NCI-H2171 (cell line): ENCODE measurements around the gene GYG2.
"Not testable (repeated sequence)": the region's sequence is repeated elsewhere in the genome, so short reads cannot be mapped to it uniquely, and the experiment has no call there.

ENCODE experiments used
- DNase-seq: peaks from one replicate; lab custom pipeline; 2025; lab: John Stamatoyannopoulos, UW

GYG2 gene

GRCh38 chrX:2871831-2872230 is 43.1 kb downstream of the GYG2 start:
- DNase-seq, result no peak

GRCh38 chrX:2872671-2873277 is 44.0 kb downstream of the GYG2 start:
- DNase-seq, result no peak

- DNase-seq, result no peak
Measured at GRCh38 chrX:2874222-2875135, 45.7 kb downstream of the GYG2 start.

GRCh38 chrX:2875136-2875481 is 46.4 kb downstream of the GYG2 start:
- DNase-seq, result no peak

DNA sequence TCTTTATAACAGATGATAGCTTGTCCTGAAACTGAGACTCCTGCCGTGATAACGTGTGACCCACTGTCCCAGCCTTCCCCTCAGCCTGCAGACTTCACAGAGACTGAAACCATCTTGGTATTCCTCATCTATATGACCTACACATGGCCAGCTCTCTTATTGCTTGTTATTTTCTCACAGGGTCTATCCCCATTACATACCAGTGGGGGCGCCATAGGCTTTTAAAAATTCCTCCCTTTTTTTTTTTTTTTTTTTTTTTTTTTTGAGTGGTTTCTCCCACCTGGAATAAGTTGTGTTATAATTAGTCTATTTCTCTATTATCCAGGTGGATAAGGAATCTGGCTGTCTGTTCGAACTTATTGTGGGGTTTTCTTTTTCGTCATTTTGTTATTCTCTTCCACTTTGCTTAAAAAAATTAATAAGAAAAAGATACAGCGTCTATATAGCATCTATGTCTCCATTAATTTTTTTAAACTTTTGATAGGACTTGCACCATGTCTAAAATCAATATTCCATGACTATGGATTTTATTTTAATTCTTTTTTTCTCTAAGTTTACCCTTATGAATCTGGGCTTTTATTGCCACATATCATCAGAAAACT is 47.2 kb downstream of the GYG2 start:
- no peak for DNase-seq

- DNase-seq, result no peak
Measured at GRCh38 chrX:2878563-2878962, 49.8 kb downstream of the GYG2 start.

DNA sequence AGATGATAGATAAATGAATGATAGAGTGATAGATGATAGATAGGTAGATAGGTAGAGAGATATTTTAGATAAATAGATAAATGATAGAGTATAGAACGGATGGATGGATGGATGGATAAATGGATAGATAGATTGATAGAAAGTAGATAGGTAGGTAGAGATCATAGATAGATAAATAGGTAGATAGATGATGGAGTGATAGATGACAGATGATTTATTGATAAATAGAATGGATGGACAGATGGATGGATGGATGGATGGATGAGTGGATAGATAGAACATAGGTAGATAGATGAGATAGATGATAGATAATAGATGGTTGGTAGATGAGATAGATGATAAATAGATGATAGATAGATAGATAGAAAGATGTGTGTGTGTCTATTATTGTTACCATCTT is 50.9 kb downstream of the GYG2 start:
- no peak for DNase-seq

DNA sequence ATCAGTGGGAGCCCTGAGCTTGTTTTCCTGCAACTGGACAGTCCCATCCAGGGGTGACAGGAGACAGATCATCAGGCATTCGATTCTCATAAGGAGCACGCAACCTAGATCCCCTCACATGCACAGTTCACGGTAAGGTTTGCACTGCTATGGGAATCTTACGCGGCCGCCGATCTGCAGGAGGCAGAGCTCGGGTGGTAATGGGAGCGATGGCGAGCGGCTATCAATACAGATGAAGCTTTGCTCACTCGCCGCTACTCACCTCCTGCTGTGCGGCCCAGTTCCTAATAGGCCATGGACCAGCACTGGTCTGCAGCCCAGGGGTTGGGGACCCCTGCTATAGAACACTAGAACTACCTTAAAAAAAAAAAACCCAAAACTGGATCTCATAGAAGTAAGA is 55.0 kb downstream of the GYG2 start:
- DNase-seq, result no peak

- no peak for DNase-seq
Measured at GRCh38 chrX:2888309-2888708, 59.6 kb downstream of the GYG2 start.

DNA sequence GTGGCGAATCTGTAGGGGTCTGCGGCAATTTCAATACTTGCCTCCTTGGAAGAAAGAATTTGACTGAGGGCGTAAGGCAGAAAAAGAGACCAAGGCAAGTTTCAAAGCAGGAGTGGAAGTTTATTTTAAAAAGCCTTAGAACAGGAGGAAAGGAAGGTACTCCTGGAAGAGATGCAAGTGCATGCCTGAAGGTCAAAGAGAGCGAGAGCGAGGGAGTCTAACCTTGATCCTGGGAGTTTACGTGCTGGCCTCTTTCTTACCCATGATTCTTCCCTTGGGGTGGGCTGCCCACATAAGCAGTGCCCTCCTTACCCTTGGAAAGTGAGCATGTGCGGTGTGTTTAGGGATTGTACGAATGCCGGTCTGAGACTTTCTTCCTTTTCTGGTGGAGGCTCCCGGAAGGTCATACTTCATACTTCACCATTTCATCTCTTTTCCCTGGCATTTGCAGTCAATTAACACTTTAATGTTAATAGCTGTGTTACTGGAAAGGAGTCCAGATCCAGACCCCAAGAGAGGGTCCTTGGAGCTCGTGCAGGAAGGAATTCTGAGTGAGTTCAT is 60.4 kb downstream of the GYG2 start:
- no peak for DNase-seq

DNA sequence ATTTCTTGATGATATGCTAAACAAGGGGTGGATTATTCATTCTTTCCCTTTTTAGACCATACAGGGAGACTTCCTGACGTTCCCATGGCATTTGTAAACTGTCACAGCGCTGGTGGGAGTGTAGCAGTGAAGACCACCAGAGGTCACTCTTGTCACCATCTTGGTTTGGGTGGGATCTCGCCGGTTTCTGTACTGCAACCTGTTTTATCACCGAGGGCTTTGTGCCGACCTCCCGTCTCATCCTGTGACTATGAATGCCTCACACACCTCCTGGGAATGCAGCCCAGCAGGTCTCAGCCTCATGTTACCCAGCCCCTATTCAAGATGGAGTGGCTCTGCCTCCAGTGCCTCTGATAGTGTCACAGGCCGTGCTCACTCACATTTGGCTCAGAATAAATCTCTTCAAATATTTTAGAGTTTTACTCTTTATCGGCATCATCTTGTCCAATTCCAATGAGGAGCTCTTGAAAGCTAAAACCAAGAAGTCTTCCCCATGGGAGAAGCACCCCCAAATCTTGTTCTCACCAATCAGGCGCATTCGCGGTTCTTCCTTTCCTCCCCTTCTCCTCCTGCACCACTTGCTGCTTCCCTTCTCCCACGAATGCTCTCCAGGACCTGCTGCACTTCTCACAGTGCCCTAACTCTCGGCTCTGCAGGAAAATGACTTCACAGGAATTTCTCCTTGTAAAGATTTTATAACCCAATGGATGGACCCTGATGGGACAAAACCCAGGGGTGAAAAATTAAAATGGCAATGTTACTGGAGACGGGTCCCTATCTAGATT is 61.2 kb downstream of the GYG2 start:
- not testable (repeated sequence) for DNase-seq

DNA sequence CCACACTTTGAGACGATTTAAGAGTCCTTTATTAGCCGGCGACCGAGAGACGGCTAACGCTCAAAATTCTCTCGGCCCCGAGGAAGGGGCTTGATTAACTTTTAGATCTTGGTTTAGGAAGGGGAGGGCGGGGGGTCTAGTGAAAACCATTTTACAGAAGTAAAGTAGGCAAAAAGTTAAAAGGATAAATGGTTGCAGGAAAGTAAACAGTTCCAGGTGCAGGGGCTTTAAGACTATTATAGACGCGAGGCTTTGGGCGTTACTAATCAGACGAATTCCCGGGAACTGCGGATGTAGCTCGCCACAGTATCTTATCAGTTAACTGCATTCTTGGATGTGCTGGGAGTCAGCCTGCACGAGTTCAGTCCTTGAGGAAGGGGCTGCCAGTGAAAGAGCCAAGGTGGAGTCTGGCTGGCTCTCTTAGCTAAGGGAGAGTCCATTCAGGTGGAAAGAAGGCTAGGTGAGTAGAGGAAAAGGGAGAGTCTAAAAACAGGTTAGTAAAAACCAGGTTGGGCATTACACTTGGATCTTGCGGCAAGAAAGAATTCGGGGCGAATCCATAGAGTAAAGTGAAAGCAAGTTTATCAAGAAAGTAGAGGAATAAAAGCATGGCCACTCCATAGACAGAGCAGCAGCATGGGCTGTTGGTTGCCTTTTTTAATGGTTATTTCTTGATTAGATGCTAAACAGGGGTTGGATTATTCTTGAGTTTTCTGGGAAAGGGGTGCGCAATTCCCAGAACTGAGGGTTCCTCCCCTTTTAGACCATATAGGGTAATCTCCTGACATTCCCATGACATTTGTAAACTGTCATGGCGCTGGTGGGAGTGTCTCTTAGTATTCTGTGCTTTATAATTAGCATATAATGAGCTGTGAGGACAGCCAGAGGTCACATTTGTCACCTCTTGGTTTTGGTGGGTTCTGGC is 62.1 kb downstream of the GYG2 start:
- not testable (repeated sequence) for DNase-seq

- DNase-seq, result no peak
Measured at GRCh38 chrX:2892816-2893215, 64.1 kb downstream of the GYG2 start.

- no peak for DNase-seq
Measured at GRCh38 chrX:2894885-2895292, 66.2 kb downstream of the GYG2 start.

- DNase-seq, result no peak
Measured at GRCh38 chrX:2897311-2897689, 68.6 kb downstream of the GYG2 start.

DNA sequence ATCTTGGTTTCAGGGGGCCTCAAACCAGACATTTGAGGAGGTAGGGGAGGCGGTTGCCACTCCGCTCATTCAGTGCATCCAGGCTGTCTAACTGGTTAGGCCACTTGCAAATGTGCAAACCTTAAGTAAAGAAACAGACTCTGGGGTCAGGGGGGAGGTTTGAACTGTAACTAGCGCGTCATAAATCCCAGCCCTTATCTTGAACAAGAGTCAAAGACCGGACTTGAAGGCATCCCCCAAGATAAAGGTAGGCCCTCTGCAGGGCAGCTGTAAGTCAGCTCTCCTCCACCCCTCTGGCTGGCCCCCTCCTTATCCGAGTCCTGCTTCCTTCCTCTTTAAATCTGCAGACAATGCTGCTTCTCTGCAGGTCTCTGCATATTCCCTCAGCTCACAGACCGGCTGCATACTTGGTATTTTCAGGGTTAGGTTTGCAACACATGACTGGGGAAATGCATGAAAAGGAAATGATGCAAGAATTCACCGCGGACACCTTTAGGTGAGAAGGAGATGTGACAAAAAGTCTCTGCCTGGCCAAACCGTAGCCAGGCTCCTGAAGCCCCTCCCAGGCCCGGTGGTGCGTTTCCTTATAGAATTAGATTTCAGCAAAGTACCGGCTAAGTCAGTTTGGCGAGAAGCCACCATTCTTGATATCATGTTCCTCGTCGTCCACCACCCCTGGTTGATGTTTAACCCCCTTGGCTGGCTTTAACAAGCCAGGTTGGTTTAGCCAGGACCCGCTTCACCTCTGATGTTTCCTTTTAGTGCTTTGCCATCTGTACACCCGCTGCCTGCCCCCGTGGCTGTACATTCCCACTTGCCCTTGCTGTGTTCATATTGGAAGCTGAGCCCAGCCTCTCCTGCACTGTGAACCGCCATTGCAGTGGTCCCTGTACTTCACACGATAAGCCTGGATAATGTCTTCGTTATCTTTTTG is 69.2 kb downstream of the GYG2 start:
- DNase-seq, result not testable (repeated sequence)

DNA sequence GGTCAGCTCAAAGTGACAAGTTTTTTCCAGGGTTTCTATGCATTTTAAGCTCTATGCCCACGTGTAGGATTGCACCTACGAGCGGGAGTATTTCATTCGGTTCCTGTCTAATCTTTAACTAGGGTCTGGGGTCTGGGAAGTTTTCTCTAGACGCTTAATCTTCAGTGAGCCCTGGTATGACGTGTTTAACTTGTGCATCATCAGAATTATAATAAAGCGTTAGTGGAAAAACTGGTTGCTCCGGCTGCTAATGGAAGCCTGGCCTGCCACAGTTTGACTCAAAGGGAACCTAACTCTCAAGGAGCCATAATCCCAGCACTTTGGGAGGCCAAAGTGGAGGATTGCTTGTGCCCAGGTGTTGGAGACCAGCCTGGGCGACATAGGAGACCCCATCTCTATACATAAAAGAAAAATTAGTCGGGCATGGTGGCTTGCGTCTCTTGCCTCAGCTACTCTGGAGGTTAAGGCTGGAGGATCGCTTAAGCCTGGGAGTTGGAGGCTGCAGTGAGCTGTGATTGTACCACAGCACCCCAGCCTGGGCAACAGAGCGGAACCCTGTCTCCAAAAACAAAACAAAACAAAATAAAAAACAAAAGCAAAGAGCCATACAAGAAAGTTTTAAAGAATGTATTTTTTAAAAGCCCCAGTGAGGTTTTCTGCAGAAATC is 70.2 kb downstream of the GYG2 start:
- DNase-seq, result no peak

- DNase-seq, result no peak
Measured at GRCh38 chrX:2901367-2902036, 72.8 kb downstream of the GYG2 start.

- DNase-seq, result no peak
Measured at GRCh38 chrX:2902841-2903240, 74.1 kb downstream of the GYG2 start.
